ENCODE measurements around the gene BNIP1. TPM values are rescaled to one million over a fixed set of nuclear protein-coding genes. Genes with fewer than 3 reads are reported as not detected.
"Not testable (repeated sequence)": the region's sequence is repeated elsewhere in the genome, so short reads cannot be mapped to it uniquely, and the experiment has no call there.

Gene BNIP1
- total RNA-seq, 6 experiments from 2014 or later: 4.4 to 8.6 (median 4.8) TPM

DNA sequence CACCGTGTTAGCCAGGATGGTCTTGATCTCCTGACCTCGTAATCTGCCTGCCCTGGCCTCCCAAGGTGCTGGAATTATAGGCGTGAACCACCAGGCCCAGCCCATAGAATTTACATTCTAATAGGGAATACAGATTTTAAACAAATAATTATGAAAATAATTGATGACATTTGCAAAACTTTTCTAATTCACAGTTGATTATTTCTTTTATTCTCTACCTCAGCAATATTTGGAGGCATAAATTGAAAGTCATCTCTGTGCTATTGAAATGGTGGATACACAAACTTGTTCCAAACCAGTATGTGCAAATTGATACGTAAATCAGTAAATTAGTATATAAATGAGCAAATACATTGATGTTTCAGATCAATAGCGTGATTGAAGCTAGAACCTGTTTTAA lies 8.2 kb downstream of the BNIP1 start:
- no peaks in the 10 kb centered on the region for H3K27me3 ChIP-seq
- intact Hi-C loops (cut with DNase I): no loop called here
- TF ChIP-seq POLR2A (IDR thresholded peaks at IDR 0.05) (no peak), CTCF (IDR thresholded peaks at IDR 0.05) (no peak)
- H3K4me3 ChIP-seq: no peak overlapping the region
- 78% methylated on average over 5 of the region's 5 CpGs for WGBS (ENCODE audit: insufficient coverage, low coverage, low lambda C conversion rate, missing lambda C conversion rate)
- H3K4me1 ChIP-seq: peaks cover 0 to 12% (median 5%) of the 10 kb centered on the region in 4 donors
- ATAC-seq (no peak), DNase-seq (no peak)
- H3K27ac ChIP-seq: no peak overlapping the region
- H3K36me3 ChIP-seq: peaks cover 0 to 26% (median 1%) of the 10 kb centered on the region in 4 donors
- H3K9me3 ChIP-seq: no peaks in the 10 kb centered on the region

DNA sequence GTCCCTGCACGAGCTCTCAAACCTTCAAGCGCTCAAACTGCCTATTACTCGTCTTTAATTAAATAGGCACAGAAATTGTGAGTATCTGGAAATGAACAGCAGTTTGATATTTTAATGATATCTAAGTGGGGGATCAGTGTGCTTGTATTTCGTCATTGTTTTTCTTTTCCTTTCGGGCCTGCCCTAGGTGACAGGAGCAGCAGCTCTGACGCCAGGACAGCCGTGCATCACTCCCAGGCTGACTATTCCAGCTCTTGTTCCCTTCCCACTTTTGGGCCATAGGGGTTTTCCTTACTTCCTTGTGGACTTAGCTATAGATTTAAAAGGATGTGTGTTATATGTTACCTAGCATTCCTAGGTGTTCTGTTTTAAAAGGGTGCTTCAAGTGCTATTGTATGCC lies 9.5 kb downstream of the BNIP1 start:
- intact Hi-C loops (cut with DNase I): no loop called here
- DNase-seq (no peak), ATAC-seq (peak; percentile 43 to 85 (median 82))
- Histone ChIP-seq H3K4me3 (no peak overlapping the region), H3K27ac (peak overlapping the region in 2 of 3 donors; percentile 25 to 37), H3K4me1 (peaks cover 0 to 12% (median 5%) of the 10 kb centered on the region in 4 donors), H3K27me3 (no peaks in the 10 kb centered on the region), H3K9me3 (no peaks in the 10 kb centered on the region), H3K36me3 (peaks cover 0 to 32% (median 4%) of the 10 kb centered on the region in 4 donors)
- no peak for TF ChIP-seq POLR2A (IDR thresholded peaks at IDR 0.05)
- TF ChIP-seq CTCF (IDR thresholded peaks at IDR 0.05): no peak
- 65% methylated on average over 7 of the region's 7 CpGs for WGBS (ENCODE audit: insufficient coverage, low coverage, low lambda C conversion rate, missing lambda C conversion rate)

- 97% methylated on average over 4 of the region's 5 CpGs for WGBS (ENCODE audit: insufficient coverage, low coverage, low lambda C conversion rate, missing lambda C conversion rate)
- H3K27ac ChIP-seq; ATAC-seq; H3K27me3 ChIP-seq; intact Hi-C loops (cut with DNase I); H3K9me3 ChIP-seq; DNase-seq; H3K4me3 ChIP-seq: not testable (repeated sequence)
- Histone ChIP-seq H3K36me3 (peaks cover 0 to 30% (median 6%) of the 10 kb centered on the region in 4 donors), H3K4me1 (peaks cover 0 to 12% (median 5%) of the 10 kb centered on the region in 4 donors)
Measured at GRCh38 chr5:173154619-173155018, 10.3 kb downstream of the BNIP1 start.

GRCh38 chr5:173155912-173156311 lies 11.6 kb downstream of the BNIP1 start:
- Histone ChIP-seq H3K27me3 (no peaks in the 10 kb centered on the region), H3K36me3 (peaks cover 0 to 40% (median 10%) of the 10 kb centered on the region in 4 donors), H3K9me3 (no peaks in the 10 kb centered on the region), H3K27ac (no peak overlapping the region), H3K4me1 (peaks cover 0 to 12% (median 5%) of the 10 kb centered on the region in 4 donors), H3K4me3 (no peak overlapping the region)
- WGBS (ENCODE audit: insufficient coverage, low coverage, low lambda C conversion rate, missing lambda C conversion rate): 84% methylated on average over 2 of the region's 2 CpGs
- intact Hi-C loops (cut with DNase I): no loop called here
- DNase-seq (no peak), ATAC-seq (no peak)
- TF ChIP-seq CTCF (IDR thresholded peaks at IDR 0.05) (no peak), POLR2A (IDR thresholded peaks at IDR 0.05) (no peak)

DNA sequence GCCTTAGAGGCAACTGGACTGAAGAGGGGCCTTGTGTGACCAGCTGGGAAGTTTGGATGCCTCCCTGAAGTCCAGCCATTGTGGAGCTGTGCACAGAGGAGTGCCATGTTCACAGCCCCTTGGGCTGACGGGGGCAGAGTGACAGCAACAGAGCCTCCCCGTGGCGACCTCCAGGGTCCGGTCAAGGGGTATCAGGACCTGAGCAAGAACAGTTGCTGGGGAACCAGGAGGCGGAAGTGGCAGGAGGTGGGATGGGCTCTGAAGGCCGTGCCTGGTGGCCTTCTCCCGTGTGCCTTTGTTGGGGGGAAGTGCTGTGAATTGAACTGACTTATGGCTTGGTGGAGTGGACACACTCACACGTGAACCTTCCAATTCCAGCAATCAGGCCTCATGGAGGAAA lies 14.0 kb downstream of the BNIP1 start:
- no peaks in the 10 kb centered on the region for H3K9me3 ChIP-seq
- no peak for TF ChIP-seq CTCF (IDR thresholded peaks at IDR 0.05)
- DNase-seq (no peak), ATAC-seq (no peak)
- peaks cover 0 to 9% (median 4%) of the 10 kb centered on the region in 4 donors for H3K4me1 ChIP-seq
- H3K27me3 ChIP-seq: no peaks in the 10 kb centered on the region
- H3K27ac ChIP-seq: no peak overlapping the region
- no peak overlapping the region for H3K4me3 ChIP-seq
- peaks cover 0 to 49% (median 10%) of the 10 kb centered on the region in 4 donors for H3K36me3 ChIP-seq
- no CpG with 5 or more reads among the region's 8 CpGs for WGBS (ENCODE audit: insufficient coverage, low coverage, low lambda C conversion rate, missing lambda C conversion rate)
- intact Hi-C loops (cut with DNase I): no loop called here
